Measurements from ENCODE around the gene SLC30A4. TPM values are rescaled to one million over a fixed set of nuclear protein-coding genes. Genes with fewer than 3 reads are reported as not detected.

Gene SLC30A4
- total and polyA plus RNA-seq, 2 of the 8 experiments (the other 6 are each of a cell fraction or from before 2014, with no cell fraction given), result under 0.01 to 0.07 TPM

DNA sequence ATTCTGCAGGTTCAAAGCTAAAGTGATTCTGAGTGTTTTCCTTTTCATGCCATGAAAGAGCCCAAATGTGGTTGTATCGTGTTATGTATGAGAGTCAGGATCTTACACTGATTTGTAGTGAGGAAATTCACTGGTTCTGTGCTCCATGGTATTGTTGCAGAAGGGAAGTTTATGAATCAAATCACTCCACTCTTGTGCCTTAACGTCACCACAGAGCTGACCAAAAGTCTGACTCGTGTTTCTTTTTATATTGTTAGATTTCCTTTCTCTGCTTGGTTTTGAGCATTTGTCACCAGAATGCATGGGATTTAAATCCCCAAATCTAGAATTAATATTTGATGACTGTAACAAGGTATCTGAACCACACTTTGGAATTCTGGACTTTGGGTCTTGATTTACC, 29.1 kb upstream of the SLC30A4 start:
- H2BK5ac ChIP-seq (ENCODE audit: low read depth, low read length), result no peak overlapping the region
- no peaks in the 10 kb centered on the region for H3K79me2 ChIP-seq (ENCODE audit: control insufficient read depth in 1 of 2, insufficient read depth in 2 of 2, low read length in 2 of 2)
- ChIA-PET CTCF (ENCODE audit: partially characterized antibody) (no interaction called here), POLR2A (ENCODE audit: partially characterized antibody) (no interaction called here)
- H2BK12ac ChIP-seq (ENCODE audit: low read depth, low read length), result no peak overlapping the region
- H4K8ac ChIP-seq (ENCODE audit: extremely low read depth, insufficient read depth, low read length), result no peak overlapping the region
- no peak overlapping the region for H4K5ac ChIP-seq (ENCODE audit: insufficient read length, low read depth, low read length)
- 91% methylated on average over 3 of the region's 3 CpGs; no CpG with 5 or more reads in 1 of the 2 experiments for WGBS, 2 experiments (ENCODE audit: extremely low coverage in 1 of 2, insufficient coverage in 1 of 2, insufficient read length in 1 of 2, insufficient replicate concordance in 2 of 2, low coverage in 1 of 2, low lambda C conversion rate in 2 of 2, missing lambda C conversion rate in 1 of 2)
- H3K14ac ChIP-seq (ENCODE audit: insufficient read length), result no peak overlapping the region
- no peak overlapping the region for H3K56ac ChIP-seq (replicated peaks; ENCODE audit: insufficient read length, low read depth, low read length)
- no peaks in the 10 kb centered on the region for H3K36me3 ChIP-seq (ENCODE audit: control insufficient read depth in 2 of 4, insufficient read depth in 4 of 4, low read length in 3 of 4)
- no peak overlapping the region for H2BK20ac ChIP-seq (ENCODE audit: low read length)
- H3K27ac ChIP-seq (ENCODE audit: low read depth, low read length), result no peak overlapping the region
- no peak overlapping the region for H2AK5ac ChIP-seq (ENCODE audit: low read depth, low read length)
- no peak overlapping the region for H3K4me2 ChIP-seq (ENCODE audit: insufficient read depth in 1 of 2, low read depth in 2 of 2, low read length in 2 of 2)
- H3K9me3 ChIP-seq (ENCODE audit: insufficient read depth in 2 of 2, low read depth in 1 of 2, low read length in 1 of 2), result no peaks in the 10 kb centered on the region
- H2AFZ ChIP-seq (ENCODE audit: low read length), result no peak overlapping the region
- no peak overlapping the region for H3K18ac ChIP-seq (ENCODE audit: extremely low read depth, low read length)
- no peak overlapping the region for H2BK15ac ChIP-seq (ENCODE audit: low read length)
- no peak overlapping the region for H3K9ac ChIP-seq (replicated peaks in 1 of 4; ENCODE audit: extremely low read depth in 1 of 4, low read depth in 3 of 4, low read length in 3 of 4)
- H3K4me1 ChIP-seq (replicated peaks in 1 of 4; ENCODE audit: control insufficient read depth in 3 of 4, insufficient read depth in 4 of 4, low read length in 3 of 4), result no peaks in the 10 kb centered on the region
- H3K4me3 ChIP-seq (ENCODE audit: extremely low read depth in 1 of 4, insufficient read depth in 2 of 4, low read depth in 3 of 4, low read length in 4 of 4), result no peak overlapping the region
- no peaks in the 10 kb centered on the region for H3K79me1 ChIP-seq (ENCODE audit: low read depth, low read length)
- no peaks in the 10 kb centered on the region; a peak in 1 of 7 replicates for H3K27me3 ChIP-seq (replicated peaks in 1 of 4; ENCODE audit: control insufficient read depth in 3 of 4, extremely low read depth in 1 of 4, insufficient read depth in 3 of 4, low read length in 3 of 4)
- no peaks in the 10 kb centered on the region for H3K23me2 ChIP-seq (ENCODE audit: low read depth, low read length)
- no peaks in the 10 kb centered on the region for H4K20me1 ChIP-seq (replicated peaks in 1 of 2; ENCODE audit: control insufficient read depth in 1 of 2, insufficient read depth in 2 of 2, low read length in 2 of 2)
- no peak overlapping the region for H2BK120ac ChIP-seq (replicated peaks; ENCODE audit: low read depth, low read length)
- H3K4ac ChIP-seq (replicated peaks; ENCODE audit: insufficient read length, low read depth, low read length), result no peak overlapping the region
- no peak for DNase-seq (ENCODE audit: low read depth in 1 of 2, low spot score in 2 of 2)
- TF ChIP-seq TCF12 (IDR thresholded peaks at IDR 0.05; ENCODE audit: low read depth, low read length), result no peak
- FAIRE-seq, result no peak
- no peak overlapping the region for H4K91ac ChIP-seq (replicated peaks; ENCODE audit: insufficient read length, low read length)
- no peak overlapping the region for H3K23ac ChIP-seq (ENCODE audit: insufficient read length)

Data from H1 (cell line).